KMS-11 (cell line): ENCODE data around the gene BCL2A1.
"Not testable (repeated sequence)": the region's sequence is repeated elsewhere in the genome, so short reads cannot be mapped to it uniquely, and the experiment has no call there.

Experiments used
- H2AFZ ChIP-seq: fragments of 200-600 bp; sonication (generic); 2 replicates; pipeline ENCODE4 v1.6.1; 2016; ENCODE audit warnings: antibody characterized with exemption, mixed run types, low read depth
- H3K27ac ChIP-seq: fragments of 200-600 bp; sonication (generic); 2 replicates; pipeline ENCODE4 v1.6.1; 2016; ENCODE audit warnings: mild to moderate bottlenecking, mixed run types
- H3K27me3 ChIP-seq: fragments of 200-600 bp; sonication (generic); 2 replicates; pipeline ENCODE4 v1.6.1; 2017; ENCODE audit warnings: mild to moderate bottlenecking, low read depth, mixed run types, moderate library complexity; ENCODE audit not compliant: insufficient read depth
- H3K36me3 ChIP-seq: fragments of 200-600 bp; sonication (generic); 2 replicates; pipeline ENCODE4 v1.6.1; 2017; ENCODE audit warnings: mild to moderate bottlenecking, mixed run types; ENCODE audit not compliant: insufficient read depth
- H3K4me1 ChIP-seq: fragments of 200-600 bp; sonication (generic); 2 replicates; pipeline ENCODE4 v1.6.1; 2016; ENCODE audit warnings: mild to moderate bottlenecking, low read depth, mixed run types; ENCODE audit not compliant: poor library complexity, severe bottlenecking
- H3K4me2 ChIP-seq: fragments of 200-600 bp; sonication (generic); 2 replicates; pipeline ENCODE4 v1.7.0; 2016; ENCODE audit warnings: mild to moderate bottlenecking, mixed run types
- H3K4me3 ChIP-seq: fragments of 200-600 bp; sonication (generic); IDR thresholded peaks from 2 replicates; pipeline ENCODE4 v1.6.1; 2017; ENCODE audit warnings: low read depth, low read length, mixed read lengths; ENCODE audit not compliant: insufficient read depth
- H3K79me2 ChIP-seq: fragments of 200-600 bp; sonication (generic); 2 replicates; pipeline ENCODE4 v1.6.1; 2016; ENCODE audit warnings: low read depth, mixed run types; ENCODE audit not compliant: insufficient read depth
- H3K9ac ChIP-seq: fragments of 200-600 bp; sonication (generic); 2 replicates; pipeline ENCODE4 v1.6.1; 2016; ENCODE audit warnings: mild to moderate bottlenecking, mixed run types
- H4K20me1 ChIP-seq: fragments of 200-600 bp; sonication (generic); 2 replicates; pipeline ENCODE4 v1.6.1; 2016; ENCODE audit warnings: mild to moderate bottlenecking, mixed run types; ENCODE audit not compliant: insufficient read depth
- TF ChIP-seq, protein P1 (sequence below): fragments of 200-600 bp; sonication (generic); conservative IDR thresholded peaks from 2 replicates; pipeline ENCODE4 v1.6.1; 2017; ENCODE audit warnings: low read depth, mild to moderate bottlenecking, antibody characterized with exemption, low read length, moderate library complexity, mixed read lengths

The BCL2A1 gene

DNA sequence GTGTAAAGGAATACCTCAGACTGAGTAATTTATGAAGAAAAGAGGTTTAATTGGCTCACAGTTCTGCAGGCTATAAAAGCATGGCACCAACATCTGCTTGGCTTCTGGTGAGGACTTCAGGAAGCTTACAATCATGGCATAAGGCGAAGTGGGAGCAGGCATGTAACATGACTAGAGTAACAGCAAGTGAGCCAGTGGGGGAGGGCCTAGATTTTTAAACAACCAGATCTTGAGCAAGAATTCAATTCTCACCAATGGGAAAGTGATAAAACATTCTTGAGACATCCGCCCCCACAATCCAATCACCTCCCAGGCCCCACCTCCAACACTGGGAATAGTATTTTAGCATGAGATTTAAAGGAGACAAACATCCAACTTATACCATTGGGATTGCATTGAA, 44.2 kb upstream of the BCL2A1 start:
- TF ChIP-seq, protein P1, sequence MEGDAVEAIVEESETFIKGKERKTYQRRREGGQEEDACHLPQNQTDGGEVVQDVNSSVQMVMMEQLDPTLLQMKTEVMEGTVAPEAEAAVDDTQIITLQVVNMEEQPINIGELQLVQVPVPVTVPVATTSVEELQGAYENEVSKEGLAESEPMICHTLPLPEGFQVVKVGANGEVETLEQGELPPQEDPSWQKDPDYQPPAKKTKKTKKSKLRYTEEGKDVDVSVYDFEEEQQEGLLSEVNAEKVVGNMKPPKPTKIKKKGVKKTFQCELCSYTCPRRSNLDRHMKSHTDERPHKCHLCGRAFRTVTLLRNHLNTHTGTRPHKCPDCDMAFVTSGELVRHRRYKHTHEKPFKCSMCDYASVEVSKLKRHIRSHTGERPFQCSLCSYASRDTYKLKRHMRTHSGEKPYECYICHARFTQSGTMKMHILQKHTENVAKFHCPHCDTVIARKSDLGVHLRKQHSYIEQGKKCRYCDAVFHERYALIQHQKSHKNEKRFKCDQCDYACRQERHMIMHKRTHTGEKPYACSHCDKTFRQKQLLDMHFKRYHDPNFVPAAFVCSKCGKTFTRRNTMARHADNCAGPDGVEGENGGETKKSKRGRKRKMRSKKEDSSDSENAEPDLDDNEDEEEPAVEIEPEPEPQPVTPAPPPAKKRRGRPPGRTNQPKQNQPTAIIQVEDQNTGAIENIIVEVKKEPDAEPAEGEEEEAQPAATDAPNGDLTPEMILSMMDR, result no peak
- no peaks in the 10 kb centered on the region for H3K4me1 ChIP-seq
- no peaks in the 10 kb centered on the region for H4K20me1 ChIP-seq
- no peak overlapping the region for H3K4me3 ChIP-seq
- no peak overlapping the region for H2AFZ ChIP-seq
- no peaks in the 10 kb centered on the region for H3K79me2 ChIP-seq
- no peaks in the 10 kb centered on the region for H3K36me3 ChIP-seq
- H3K4me2 ChIP-seq, result no peak overlapping the region
- H3K27me3 ChIP-seq, result no peaks in the 10 kb centered on the region
- no peak overlapping the region for H3K9ac ChIP-seq
- H3K27ac ChIP-seq, result no peak overlapping the region

DNA sequence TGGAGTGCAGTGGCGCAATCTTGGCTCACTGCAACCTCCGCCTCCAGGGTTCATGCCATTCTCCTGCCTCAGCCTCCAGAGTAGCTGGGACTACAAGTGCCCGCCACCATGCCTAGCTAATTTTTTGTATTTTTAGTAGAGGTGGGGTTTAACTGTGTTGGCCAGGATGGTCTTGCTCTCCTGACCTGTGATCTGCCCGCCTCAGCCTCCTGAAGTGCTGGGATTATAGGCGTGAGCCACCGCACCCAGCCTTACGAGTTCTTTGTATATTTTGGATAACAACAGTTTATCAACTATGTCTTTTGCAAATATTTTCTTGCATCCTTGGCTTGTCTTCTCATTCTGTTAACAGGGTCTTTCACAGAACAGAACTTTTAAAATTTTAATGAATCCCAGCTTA, 43.2 kb upstream of the BCL2A1 start:
- H3K27ac ChIP-seq, H3K36me3 ChIP-seq, H3K9ac ChIP-seq, H4K20me1 ChIP-seq, H3K4me1 ChIP-seq, H2AFZ ChIP-seq, H3K79me2 ChIP-seq, H3K4me2 ChIP-seq, H3K27me3 ChIP-seq, H3K4me3 ChIP-seq: not testable (repeated sequence)

DNA sequence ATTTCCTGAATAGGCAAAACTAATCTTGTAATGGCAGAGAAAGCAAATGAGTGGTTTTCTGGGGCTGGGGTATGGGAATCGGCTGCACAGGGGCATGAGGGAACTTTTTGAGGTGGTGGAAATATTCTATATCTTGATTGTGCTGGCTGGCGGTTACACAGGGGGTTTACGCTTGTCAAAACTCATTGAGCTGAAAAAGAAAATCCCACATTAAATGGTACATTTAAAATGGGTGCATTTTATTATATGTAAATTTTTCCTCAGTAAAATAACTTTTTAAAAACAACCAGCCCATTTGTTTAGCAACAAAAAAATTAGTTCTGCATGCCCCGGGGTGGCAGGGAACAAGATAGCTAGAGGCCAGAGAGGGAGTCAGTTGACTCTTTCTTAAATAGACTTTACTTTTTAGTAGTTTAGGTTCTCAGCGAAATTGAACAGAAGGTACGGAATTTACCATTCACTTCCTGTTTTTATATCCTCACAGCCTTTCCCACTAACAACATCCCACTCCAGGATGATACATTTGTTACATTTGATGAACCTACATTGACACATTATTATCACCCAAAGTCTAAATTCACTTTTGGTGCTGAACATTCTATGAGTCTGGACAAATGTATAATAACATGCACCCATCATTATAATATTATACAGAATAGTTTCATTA, 41.2 kb upstream of the BCL2A1 start:
- no peak overlapping the region for H3K4me2 ChIP-seq
- H3K27me3 ChIP-seq, result no peaks in the 10 kb centered on the region
- H3K79me2 ChIP-seq, result no peaks in the 10 kb centered on the region
- H3K36me3 ChIP-seq, result no peaks in the 10 kb centered on the region
- no peak overlapping the region for H3K9ac ChIP-seq
- H2AFZ ChIP-seq, result no peak overlapping the region
- H3K4me3 ChIP-seq, result no peak overlapping the region
- H4K20me1 ChIP-seq, result no peaks in the 10 kb centered on the region
- TF ChIP-seq, protein P1, result no peak
- no peak overlapping the region for H3K27ac ChIP-seq
- no peaks in the 10 kb centered on the region for H3K4me1 ChIP-seq

DNA sequence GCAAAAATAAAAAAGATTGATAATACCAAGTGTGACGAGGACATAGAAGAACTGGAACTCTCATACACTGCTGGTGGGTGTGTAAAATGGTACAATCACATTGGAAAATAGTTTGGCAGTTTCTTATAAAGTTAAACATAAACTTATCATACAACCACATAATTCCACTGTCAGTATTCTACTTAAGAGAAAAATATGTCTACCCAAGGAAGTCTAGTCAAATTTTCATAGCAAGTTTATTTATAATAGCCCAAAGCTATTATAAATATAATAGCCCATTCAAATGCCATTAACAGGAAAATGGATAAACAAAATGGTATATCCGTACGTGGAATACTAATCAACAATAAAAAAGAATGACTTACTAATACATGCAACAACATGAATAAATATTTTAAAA, 40.6 kb upstream of the BCL2A1 start:
- Histone ChIP-seq H4K20me1 (no peaks in the 10 kb centered on the region), H3K4me1 (no peaks in the 10 kb centered on the region), H3K9ac (no peak overlapping the region), H3K27ac (no peak overlapping the region), H3K79me2 (no peaks in the 10 kb centered on the region), H3K4me3 (no peak overlapping the region), H2AFZ (no peak overlapping the region), H3K36me3 (no peaks in the 10 kb centered on the region), H3K27me3 (no peaks in the 10 kb centered on the region), H3K4me2 (no peak overlapping the region)
- TF ChIP-seq, protein P1, result no peak

DNA sequence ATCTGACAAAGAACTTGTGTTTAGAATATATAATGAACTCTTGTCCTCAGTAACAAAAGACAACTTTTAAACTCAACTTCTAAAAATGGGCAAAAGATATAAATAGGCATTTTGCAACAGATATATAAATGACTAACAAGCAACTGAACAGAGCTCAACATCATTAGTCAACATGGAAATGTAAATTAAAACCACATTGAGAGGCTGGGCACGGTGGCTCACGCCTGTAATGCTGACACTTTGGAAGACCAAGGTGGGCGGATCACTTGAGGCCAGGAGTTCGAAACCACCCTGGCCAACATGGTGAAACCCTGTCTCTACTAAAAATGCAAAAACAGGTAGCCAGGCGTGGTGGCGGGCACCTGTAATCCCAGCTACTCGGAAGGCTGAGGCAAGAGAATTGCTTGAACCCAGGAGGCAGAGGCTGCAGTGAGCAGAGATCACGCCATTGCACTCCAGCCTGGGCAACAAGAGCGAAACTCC, 40.1 kb upstream of the BCL2A1 start:
- not testable (repeated sequence) for H3K4me2 ChIP-seq, H4K20me1 ChIP-seq, H2AFZ ChIP-seq, H3K27ac ChIP-seq, H3K4me1 ChIP-seq, H3K79me2 ChIP-seq, H3K27me3 ChIP-seq, H3K9ac ChIP-seq, H3K36me3 ChIP-seq, H3K4me3 ChIP-seq
